Endothelial cell of umbilical vein (primary cell): Measurements from ENCODE around the gene ZNF407. TPM values are rescaled to one million over a fixed set of nuclear protein-coding genes. Genes with fewer than 3 reads are reported as not detected.

Experiments used
- BruUV-seq: library from RNA; stranded (reverse); fragments of 400-500 nt; replicated peaks from 2 replicates; lab custom pipeline; 2021; lab: Mats Ljungman, UMichigan
- CTCF ChIA-PET: fragments of 300-600, 350-600 bp; sonication (Branson Sonifier 250); formaldehyde crosslinking; loops from one replicate; lab custom pipeline; 2021; ENCODE audit warnings: antibody characterized with exemption, inconsistent platforms; lab: Charles Lee
- POLR2A ChIA-PET: fragments of 300-600, 350-600 bp; sonication (Branson Sonifier 250); formaldehyde crosslinking; loops from one replicate; lab custom pipeline; 2021; ENCODE audit warnings: antibody characterized with exemption, inconsistent platforms; lab: Charles Lee
- DNase-seq: peaks from one replicate; pipeline ENCODE4 v3.0.0-alpha.2; 2011; ENCODE audit warnings: low read depth, low spot score
- FAIRE-seq: peaks from 2 replicates; lab custom pipeline; 2011; peaks lifted over from hg19 to GRCh38; lab: Jason Lieb, UNC
- H2AFZ ChIP-seq: 2 replicates; pipeline ENCODE4 v1.6.0; 2012; ENCODE audit warnings: low read depth, low read length, control low read depth, inconsistent platforms
- H3K27ac ChIP-seq: 2 replicates; pipeline ENCODE4 v1.5.1; 2011; ENCODE audit warnings: low read depth, mild to moderate bottlenecking, control low read depth, low read length, moderate library complexity; ENCODE audit not compliant: insufficient read depth
- H3K27me3 ChIP-seq, 2 experiments: 2 replicates each; pipeline versions ENCODE4 v1.6.0 to v1.6.1; 2011; ENCODE audit warnings: low read length in 2 of 2, mixed read lengths in 1 of 2; ENCODE audit not compliant: control insufficient read depth in 2 of 2, insufficient read depth in 2 of 2
- H3K36me3 ChIP-seq, 2 experiments: 2 replicates in 1 of 2; 3 replicates in 1 of 2; pipeline ENCODE4 v1.5.1; 2011; ENCODE audit warnings: low read length in 2 of 2, mild to moderate bottlenecking in 1 of 2, moderate library complexity in 1 of 2; ENCODE audit not compliant: control insufficient read depth in 2 of 2, insufficient read depth in 2 of 2; ENCODE audit errors: extremely low read depth in 1 of 2
- H3K4me1 ChIP-seq: 3 replicates; pipeline ENCODE4 v1.5.1; 2011; ENCODE audit warnings: mild to moderate bottlenecking, low read length; ENCODE audit not compliant: control insufficient read depth, insufficient read depth; ENCODE audit errors: extremely low read depth
- H3K4me2 ChIP-seq: 2 replicates; pipeline ENCODE4 v1.6.1; 2011; ENCODE audit warnings: low read length, control low read depth, mixed read lengths; ENCODE audit not compliant: insufficient read depth
- H3K4me3 ChIP-seq, 3 experiments: fragments of 200-600 bp in 1 of 3; sonication (generic), shearing (Covaris generic) in 1 of 3; replicated peaks in 1 of 3; 2 replicates each; pipeline ENCODE4 v1.5.1; 2011 to 2016; ENCODE audit warnings: control low read depth in 3 of 3, low read length in 3 of 3, mild to moderate bottlenecking in 2 of 3, inconsistent platforms in 1 of 3, low read depth in 1 of 3, moderate library complexity in 1 of 3; ENCODE audit not compliant: insufficient read depth in 1 of 3
- H3K79me2 ChIP-seq: 2 replicates; pipeline ENCODE4 v1.6.0; 2012; ENCODE audit warnings: low read length, inconsistent platforms; ENCODE audit not compliant: control insufficient read depth, insufficient read depth
- H3K9ac ChIP-seq: replicated peaks from 2 replicates; pipeline ENCODE3; 2011; ENCODE audit warnings: low read length, control low read depth; ENCODE audit not compliant: insufficient read depth; ENCODE audit errors: extremely low read depth
- H3K9me1 ChIP-seq: replicated peaks from 3 replicates; pipeline ENCODE4 v1.6.0; 2011; ENCODE audit warnings: mild to moderate bottlenecking, low read length; ENCODE audit not compliant: control insufficient read depth, insufficient read depth; ENCODE audit errors: extremely low read depth
- H3K9me3 ChIP-seq: replicated peaks from 2 replicates; pipeline ENCODE4 v1.5.1; 2012; ENCODE audit warnings: low read length, inconsistent platforms; ENCODE audit not compliant: control insufficient read depth, insufficient read depth
- H4K20me1 ChIP-seq: replicated peaks from 2 replicates; pipeline ENCODE3; 2011; ENCODE audit warnings: mild to moderate bottlenecking, low read length; ENCODE audit not compliant: control insufficient read depth, insufficient read depth; ENCODE audit errors: extremely low read depth
- EZH2 ChIP-seq: IDR thresholded peaks from 2 replicates; pipeline ENCODE4 v1.6.1; 2012; ENCODE audit warnings: borderline replicate concordance, low read depth, mild to moderate bottlenecking, moderate library complexity, low read length, inconsistent platforms; ENCODE audit not compliant: severe bottlenecking
- FOS ChIP-seq: IDR thresholded peaks from 2 replicates; pipeline ENCODE4 v1.6.1; 2011; ENCODE audit warnings: mild to moderate bottlenecking, low read length, moderate library complexity, borderline replicate concordance; ENCODE audit not compliant: insufficient read depth
- GATA2 ChIP-seq: IDR thresholded peaks from 2 replicates; pipeline ENCODE4 v1.7.0; 2011; ENCODE audit warnings: low read depth, mild to moderate bottlenecking, moderate library complexity, mixed read lengths, low read length; ENCODE audit not compliant: insufficient read length, insufficient read depth
- JUN ChIP-seq: IDR thresholded peaks from 2 replicates; pipeline ENCODE4 v1.6.1; 2011; ENCODE audit warnings: borderline replicate concordance, low read depth; ENCODE audit not compliant: insufficient read length, insufficient read depth
- MAX ChIP-seq: IDR thresholded peaks from 2 replicates; pipeline ENCODE4 v1.6.1; 2011; ENCODE audit not compliant: insufficient read depth, insufficient read length
- MYC ChIP-seq: IDR thresholded peaks from one replicate; pipeline ENCODE4 v1.6.1; 2011; ENCODE audit warnings: mild to moderate bottlenecking, low read depth, low read length
- POLR2A ChIP-seq: IDR thresholded peaks from 2 replicates; pipeline ENCODE4 v1.6.1; 2012; ENCODE audit warnings: low read depth, mild to moderate bottlenecking, control low read depth, low read length
- POLR2AphosphoS5 ChIP-seq: IDR thresholded peaks from 2 replicates; pipeline ENCODE4 v1.6.1; 2012; ENCODE audit warnings: low read depth, mild to moderate bottlenecking, control low read depth, low read length, moderate library complexity; ENCODE audit not compliant: insufficient read depth
- dilution Hi-C: fragments of 300-500 bp; cut with MboI; formaldehyde crosslinking; loops from one replicate; pipeline ENCODE4 v1.15.0; 2019; ENCODE audit warnings: low sequenced_read_pairs; ENCODE audit not compliant: extremely low pct_ligation_motif_present
- intact Hi-C: fragments of 100-400 bp; cut with micrococcal nuclease; formaldehyde crosslinking; loops from one replicate; pipeline ENCODE4 v1.10.0; 2022
- polyA plus RNA-seq, 4 experiments: library from polyadenylated mRNA; depleted of rRNA in 3 of 4; stranded (reverse) in 3 of 4; unstranded in 1 of 4; fragments of >200 nt; gene quantifications; 2 replicates each; pipeline versions ENCODE4 v1.2.1 to v1.2.3, GENCODE V29; 2011 to 2012; ENCODE audit warnings: missing spikeins in 1 of 4
- total RNA-seq: library from RNA; stranded (reverse); gene quantifications from 2 replicates; pipeline ENCODE4 v1.2.3, GENCODE V29; 2021
- TF ChIP-seq, protein P1 (sequence below), 2 donors: IDR thresholded peaks; 1 replicate in 1 of 2; 2 replicates in 1 of 2; pipeline ENCODE4 v1.5.1; 2011; ENCODE audit warnings: low read length in 2 of 2, mild to moderate bottlenecking in 2 of 2, moderate library complexity in 2 of 2, control low read depth in 1 of 2, inconsistent platforms in 1 of 2, low read depth in 1 of 2; ENCODE audit not compliant: insufficient read depth in 1 of 2; ENCODE audit errors: extremely low read depth in 1 of 2

The ZNF407 gene
- total and polyA plus RNA-seq, 2 donors (not counting 3 experiments of a cell fraction or from before 2014, with no cell fraction given) = 3.8 to 20.1 TPM

- H3K27ac ChIP-seq = no peak overlapping the region
- CTCF ChIA-PET = no interaction called here
- H3K27me3 ChIP-seq = no peaks in the 10 kb centered on the region
- POLR2A ChIA-PET = no interaction called here
- no peak for TF ChIP-seq POLR2A
- no peak for TF ChIP-seq GATA2
- TF ChIP-seq EZH2 = no peak
- TF ChIP-seq, protein P1, sequence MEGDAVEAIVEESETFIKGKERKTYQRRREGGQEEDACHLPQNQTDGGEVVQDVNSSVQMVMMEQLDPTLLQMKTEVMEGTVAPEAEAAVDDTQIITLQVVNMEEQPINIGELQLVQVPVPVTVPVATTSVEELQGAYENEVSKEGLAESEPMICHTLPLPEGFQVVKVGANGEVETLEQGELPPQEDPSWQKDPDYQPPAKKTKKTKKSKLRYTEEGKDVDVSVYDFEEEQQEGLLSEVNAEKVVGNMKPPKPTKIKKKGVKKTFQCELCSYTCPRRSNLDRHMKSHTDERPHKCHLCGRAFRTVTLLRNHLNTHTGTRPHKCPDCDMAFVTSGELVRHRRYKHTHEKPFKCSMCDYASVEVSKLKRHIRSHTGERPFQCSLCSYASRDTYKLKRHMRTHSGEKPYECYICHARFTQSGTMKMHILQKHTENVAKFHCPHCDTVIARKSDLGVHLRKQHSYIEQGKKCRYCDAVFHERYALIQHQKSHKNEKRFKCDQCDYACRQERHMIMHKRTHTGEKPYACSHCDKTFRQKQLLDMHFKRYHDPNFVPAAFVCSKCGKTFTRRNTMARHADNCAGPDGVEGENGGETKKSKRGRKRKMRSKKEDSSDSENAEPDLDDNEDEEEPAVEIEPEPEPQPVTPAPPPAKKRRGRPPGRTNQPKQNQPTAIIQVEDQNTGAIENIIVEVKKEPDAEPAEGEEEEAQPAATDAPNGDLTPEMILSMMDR (IDR thresholded peaks at IDR 0.05; ENCODE audit: extremely low read depth in 1 of 2, insufficient read depth in 1 of 2, low read depth in 1 of 2, low read length in 2 of 2) = no peak
- TF ChIP-seq MYC = no peak
- no peak for TF ChIP-seq FOS
- TF ChIP-seq POLR2AphosphoS5 = no peak
- no peak for TF ChIP-seq MAX
- no peak for TF ChIP-seq JUN
- H3K4me1 ChIP-seq = no peaks in the 10 kb centered on the region
- DNase-seq (no peak), FAIRE-seq (no peak)
- intact Hi-C loops (no loop called here), dilution Hi-C loops (no loop called here)
- no peak overlapping the region for H3K4me3 ChIP-seq
- no peak overlapping the region for H3K4me2 ChIP-seq
- no peaks in the 10 kb centered on the region for H3K36me3 ChIP-seq
- H2AFZ ChIP-seq = no peak overlapping the region
- H3K79me2 ChIP-seq = no peaks in the 10 kb centered on the region
- no peaks in the 10 kb centered on the region for H4K20me1 ChIP-seq
- H3K9me3 ChIP-seq = no peaks in the 10 kb centered on the region
- no peak overlapping the region for H3K9ac ChIP-seq
- BruUV-seq = no TSS peak
- no peaks in the 10 kb centered on the region for H3K9me1 ChIP-seq
Observed at GRCh38 chr18:75086494-75087034, 488.9 kb downstream of the ZNF407 start.
